ENCODE measurements around the gene RFX7.

DNA sequence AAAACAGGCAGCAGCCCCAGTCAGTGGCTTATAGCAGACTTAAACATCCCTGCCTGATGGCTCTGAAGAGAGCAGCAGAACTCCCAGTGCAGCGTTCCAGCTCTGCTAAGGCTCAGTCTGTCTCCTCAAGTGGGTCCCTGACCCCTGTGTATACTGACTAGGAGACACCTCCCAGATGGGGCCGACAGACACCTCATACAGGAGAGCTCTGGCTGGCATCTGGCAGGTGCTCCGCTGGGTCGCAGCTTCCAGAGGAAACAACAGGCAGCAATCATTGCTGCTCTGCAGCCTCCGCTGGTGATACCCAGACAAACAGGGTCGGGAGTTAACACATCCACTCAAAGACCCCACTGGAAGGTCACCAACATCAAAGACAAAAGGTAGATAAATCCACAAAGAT lies 93.5 kb downstream of the RFX7 start:
- TF ChIP-seq TAF1 (IDR thresholded peaks at IDR 0.05; ENCODE audit: borderline replicate concordance, low read depth, low read length) (no peak), POLR2A (IDR thresholded peaks at IDR 0.05; ENCODE audit: low read depth, low read length) (no peak), POLR2AphosphoS5 (IDR thresholded peaks at IDR 0.05; ENCODE audit: low read depth, low read length) (no peak)

Measured in GM12892 (cell line).